D721Med (cell line): ENCODE measurements around the gene TM7SF2.

ENCODE experiments used
- DNase-seq: peaks from one replicate; pipeline ENCODE4 v3.0.0; 2011; ENCODE audit warnings: low spot score; ENCODE audit not compliant: insufficient read length
- FAIRE-seq: peaks from 2 replicates; lab custom pipeline; 2011; peaks lifted over from hg19 to GRCh38; lab: Jason Lieb, UNC
- TF ChIP-seq, protein P1 (sequence below): IDR thresholded peaks from 2 replicates; pipeline ENCODE4 v1.5.1; 2012; ENCODE audit warnings: mild to moderate bottlenecking, control low read depth; ENCODE audit not compliant: insufficient read depth; ENCODE audit errors: missing control alignments

Gene TM7SF2

DNA sequence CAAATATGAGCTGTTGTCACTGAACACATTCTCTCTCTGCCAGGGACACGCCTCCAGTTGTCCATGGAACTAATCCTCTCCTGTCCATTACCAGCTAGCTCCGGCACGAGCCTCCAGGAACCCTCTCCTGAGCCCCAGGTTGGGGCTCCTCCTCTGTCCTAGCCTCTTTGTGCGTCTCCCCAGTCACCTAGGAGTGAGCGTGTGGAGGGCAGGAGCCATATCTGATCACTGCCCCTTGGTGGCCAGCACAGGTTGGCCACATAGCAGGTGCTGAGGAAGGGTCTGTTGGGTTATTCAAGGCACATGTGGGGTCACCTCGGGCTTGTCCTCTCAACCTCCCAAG lies 20.2 kb downstream of the TM7SF2 start:
- no peak for DNase-seq
- FAIRE-seq: no peak
- TF ChIP-seq, protein P1, sequence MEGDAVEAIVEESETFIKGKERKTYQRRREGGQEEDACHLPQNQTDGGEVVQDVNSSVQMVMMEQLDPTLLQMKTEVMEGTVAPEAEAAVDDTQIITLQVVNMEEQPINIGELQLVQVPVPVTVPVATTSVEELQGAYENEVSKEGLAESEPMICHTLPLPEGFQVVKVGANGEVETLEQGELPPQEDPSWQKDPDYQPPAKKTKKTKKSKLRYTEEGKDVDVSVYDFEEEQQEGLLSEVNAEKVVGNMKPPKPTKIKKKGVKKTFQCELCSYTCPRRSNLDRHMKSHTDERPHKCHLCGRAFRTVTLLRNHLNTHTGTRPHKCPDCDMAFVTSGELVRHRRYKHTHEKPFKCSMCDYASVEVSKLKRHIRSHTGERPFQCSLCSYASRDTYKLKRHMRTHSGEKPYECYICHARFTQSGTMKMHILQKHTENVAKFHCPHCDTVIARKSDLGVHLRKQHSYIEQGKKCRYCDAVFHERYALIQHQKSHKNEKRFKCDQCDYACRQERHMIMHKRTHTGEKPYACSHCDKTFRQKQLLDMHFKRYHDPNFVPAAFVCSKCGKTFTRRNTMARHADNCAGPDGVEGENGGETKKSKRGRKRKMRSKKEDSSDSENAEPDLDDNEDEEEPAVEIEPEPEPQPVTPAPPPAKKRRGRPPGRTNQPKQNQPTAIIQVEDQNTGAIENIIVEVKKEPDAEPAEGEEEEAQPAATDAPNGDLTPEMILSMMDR: no peak

DNA sequence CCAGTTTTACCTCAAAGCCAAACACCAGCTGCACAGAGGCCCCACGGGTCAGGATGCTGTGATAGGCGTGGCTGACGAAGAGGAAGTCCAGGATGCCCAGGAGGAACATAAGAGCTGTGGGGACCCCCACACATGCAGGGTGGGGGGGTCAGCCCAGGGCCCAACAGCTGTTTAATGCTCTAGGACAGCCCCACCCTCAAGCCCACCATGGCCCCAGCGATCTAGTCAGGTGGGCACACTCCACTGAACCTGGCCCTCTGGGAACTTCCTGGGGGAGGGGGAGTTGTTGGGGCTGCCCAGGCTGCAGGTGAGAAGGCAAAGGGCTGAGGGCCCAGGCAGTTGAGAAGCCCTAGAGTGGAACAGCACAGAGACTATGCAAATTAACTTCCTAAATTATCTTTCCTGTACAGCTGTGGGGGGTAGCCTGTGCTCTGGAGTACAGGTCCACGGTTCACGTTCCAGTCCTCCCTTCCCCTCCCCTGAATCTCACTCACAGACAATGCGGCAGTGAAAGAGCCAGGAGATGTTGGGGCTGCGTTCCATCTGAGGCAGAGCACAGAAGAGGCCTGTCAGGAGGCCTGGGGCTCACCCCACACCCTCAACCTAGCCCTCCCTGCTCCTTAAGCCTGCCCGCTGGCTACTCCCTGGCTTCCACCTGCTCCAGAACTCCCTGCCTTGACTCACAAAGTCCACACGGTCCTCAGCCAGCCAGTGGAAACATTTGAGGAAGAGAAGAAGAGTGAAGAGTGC lies 20.7 kb downstream of the TM7SF2 start:
- TF ChIP-seq, protein P1: no peak
- FAIRE-seq: no peak

DNA sequence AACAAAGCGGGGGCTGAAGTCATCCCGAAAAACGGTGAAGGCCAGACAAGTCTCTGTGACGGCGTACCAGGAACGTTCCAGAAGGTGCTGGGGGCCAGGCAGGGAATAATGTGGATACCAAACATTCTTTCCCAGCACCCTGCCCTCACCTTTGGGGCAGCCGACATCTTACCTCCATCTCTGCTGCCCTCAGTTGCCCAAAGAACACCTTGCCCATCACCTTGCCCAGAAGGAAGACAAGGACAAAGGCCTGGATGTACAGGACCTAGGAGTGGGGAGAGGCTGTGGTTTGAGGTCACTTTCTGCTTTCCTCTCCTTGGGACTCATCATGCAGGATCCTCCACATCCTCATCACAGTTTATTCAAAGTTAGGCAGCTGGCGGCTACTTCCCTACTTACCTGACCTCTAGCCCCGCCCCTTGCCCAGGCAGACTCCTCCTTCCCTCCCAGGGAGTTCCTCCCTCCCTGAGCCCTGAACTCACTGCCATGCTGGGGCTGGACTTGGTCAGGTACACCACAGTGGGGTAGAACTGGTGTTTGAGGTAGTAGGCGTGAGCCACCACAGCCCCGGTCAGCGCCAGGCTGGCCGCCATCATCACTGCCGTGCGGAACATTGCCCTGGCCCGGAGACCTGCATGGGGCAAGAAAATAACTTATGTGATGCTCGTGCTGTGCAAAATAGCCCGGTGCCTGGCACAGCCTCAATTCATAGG lies 21.5 kb downstream of the TM7SF2 start:
- TF ChIP-seq, protein P1: no peak
- FAIRE-seq: no peak
- no peak for DNase-seq

More for the DNA sequence above, 20.7 kb downstream of the TM7SF2 start:
- no peak for DNase-seq

DNA sequence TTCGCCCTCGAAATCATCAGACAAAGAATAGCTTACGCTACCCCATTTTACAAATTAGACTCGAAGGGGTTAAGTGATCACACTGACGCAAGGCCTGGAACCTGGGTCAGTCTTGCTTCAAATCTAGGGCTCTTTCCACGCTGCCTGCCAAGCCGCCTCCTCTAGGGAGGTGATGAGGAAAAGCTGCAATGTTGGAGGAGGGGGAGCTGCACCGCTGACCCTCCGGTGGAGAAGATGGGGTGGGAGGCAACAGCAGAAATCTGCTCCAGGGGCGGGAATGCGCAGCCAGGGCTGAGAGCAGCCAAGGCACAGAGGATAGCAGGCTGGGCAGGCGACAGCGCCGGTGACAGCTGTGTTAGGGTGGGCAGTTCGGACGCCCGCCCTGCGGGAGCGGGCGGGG lies 22.1 kb downstream of the TM7SF2 start:
- FAIRE-seq (no peak), DNase-seq (no peak)

DNA sequence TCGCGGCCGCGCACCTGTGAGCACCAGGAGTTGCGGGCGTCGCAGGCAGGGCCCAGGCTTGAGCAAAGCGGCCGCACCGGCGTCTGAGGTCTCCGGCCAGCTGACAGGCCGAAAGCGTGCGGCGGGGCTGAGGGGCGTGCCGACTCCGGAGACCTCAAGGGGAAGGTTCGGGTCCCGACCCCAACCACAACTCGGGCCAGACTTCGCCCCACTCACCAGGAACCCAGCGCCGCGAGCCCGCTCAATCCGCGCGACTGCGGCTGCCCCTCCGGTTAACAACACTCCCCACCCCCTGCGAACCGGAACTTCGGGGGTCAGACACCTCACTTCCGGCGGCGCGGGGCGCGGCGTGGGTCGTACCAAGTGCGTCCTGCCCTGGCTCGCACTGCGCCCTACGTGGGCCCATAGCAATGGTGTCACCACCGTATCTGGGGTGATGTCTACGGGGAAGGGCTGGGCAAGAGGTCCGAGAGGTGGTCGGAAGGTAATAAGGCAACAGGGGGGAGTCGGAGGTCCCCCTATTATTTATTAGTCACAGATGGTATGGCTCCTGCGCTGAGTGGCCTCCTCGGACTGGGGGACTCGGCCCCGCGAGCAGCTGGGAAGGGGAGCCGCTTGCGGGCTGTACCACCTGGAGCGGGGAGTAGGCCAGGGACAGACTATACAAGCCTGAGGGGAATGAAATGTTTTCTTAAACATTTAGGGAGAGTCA lies 22.7 kb downstream of the TM7SF2 start, which contains the start of gene SYVN1:
Gene SYVN1 (minus strand): TSS at position 280 of the 712 bp plus-strand sequence. CDS start 918 bp downstream, outside the sequence.
- TF ChIP-seq, protein P1: no peak
- peak; percentile 94 for DNase-seq
- FAIRE-seq: no peak

More for the DNA sequence above, 22.1 kb downstream of the TM7SF2 start:
- TF ChIP-seq, protein P1: no peak

DNA sequence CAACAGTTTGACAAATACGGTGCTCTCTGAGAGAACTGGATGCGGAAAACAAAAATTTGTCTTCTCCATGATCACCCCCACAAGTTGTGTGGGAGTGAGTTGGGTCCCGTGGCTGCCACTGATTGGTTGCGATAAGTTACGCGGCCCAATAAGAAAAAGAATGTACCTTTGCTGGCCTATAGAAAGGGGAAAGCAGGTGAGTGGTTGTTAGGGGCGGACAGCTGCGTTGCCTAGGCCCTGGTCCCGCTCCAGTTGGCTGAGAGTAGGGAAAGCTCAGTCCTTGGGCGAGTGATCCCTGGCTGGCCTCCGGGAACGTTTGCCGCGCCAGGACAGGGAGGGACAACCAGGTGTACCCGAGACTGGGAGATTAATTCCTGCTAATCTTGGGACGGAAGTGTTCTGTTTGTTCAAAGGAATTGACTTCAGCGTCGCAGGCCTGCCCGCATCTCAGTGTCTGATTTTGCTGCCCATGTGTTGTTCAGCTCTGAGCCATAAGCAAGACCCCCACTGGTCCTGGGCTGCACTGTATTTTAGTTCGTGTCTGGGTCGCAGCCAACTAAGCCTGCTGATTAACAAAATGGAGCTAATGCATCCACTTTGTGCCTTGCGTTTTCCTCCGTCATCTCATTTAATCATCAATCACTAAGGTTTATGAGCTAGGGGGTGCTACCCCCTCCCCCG lies 23.4 kb downstream of the TM7SF2 start:
- TF ChIP-seq, protein P1: no peak
- FAIRE-seq (peak; percentile 38), DNase-seq (peak; percentile 92)
